Coronary artery (tissue), 2 donors: ENCODE measurements around the gene APPL2.
A peak's percentile ranks its signal among the peaks of the same experiment; 100 is the strongest.

Source experiments
- DNase-seq: peaks from one replicate; pipeline ENCODE4 v3.0.0-alpha.2; 2017; ENCODE audit warnings: low spot score
- H3K27ac ChIP-seq, 2 donors: fragments of 200-600 bp; sonication (generic); one replicate each; pipeline ENCODE4 v1.5.1; 2016 to 2019
- H3K4me3 ChIP-seq: fragments of 200-600 bp; sonication (generic); 2 replicates; pipeline ENCODE4 v1.5.1; 2016; ENCODE audit warnings: mild to moderate bottlenecking, moderate library complexity
- CTCF ChIP-seq: fragments of 200-600 bp; sonication (generic); IDR thresholded peaks from one replicate; pipeline ENCODE4 v1.5.1; 2019; ENCODE audit warnings: antibody characterized with exemption

The APPL2 gene

GRCh38 chr12:105206686-105207374 is 29.1 kb downstream of the APPL2 start:
- TF ChIP-seq CTCF = no peak
- no peak overlapping the region for H3K4me3 ChIP-seq
- no peak for DNase-seq
- no peak overlapping the region for H3K27ac ChIP-seq

GRCh38 chr12:105205322-105206048 is 30.5 kb downstream of the APPL2 start:
- no peak for DNase-seq
- Histone ChIP-seq H3K4me3 (no peak overlapping the region), H3K27ac (peak overlapping the region in 1 of 2 donors; percentile 13)
- no peak for TF ChIP-seq CTCF

GRCh38 chr12:105204916-105205315 is 31.1 kb downstream of the APPL2 start:
- Histone ChIP-seq H3K27ac (peak overlapping the region in 1 of 2 donors; percentile 21), H3K4me3 (no peak overlapping the region)
- TF ChIP-seq CTCF = no peak
- no peak for DNase-seq

- TF ChIP-seq CTCF = no peak
- Histone ChIP-seq H3K27ac (no peak overlapping the region), H3K4me3 (no peak overlapping the region)
- DNase-seq = no peak
Measured at GRCh38 chr12:105204127-105204526, 31.8 kb downstream of the APPL2 start.

- H3K27ac ChIP-seq = no peak overlapping the region
- TF ChIP-seq CTCF = no peak
- no peak for DNase-seq
- H3K4me3 ChIP-seq = no peak overlapping the region
Measured at GRCh38 chr12:105202202-105202601, 33.8 kb downstream of the APPL2 start.

GRCh38 chr12:105201299-105201698 is 34.7 kb downstream of the APPL2 start:
- DNase-seq = no peak
- Histone ChIP-seq H3K4me3 (no peak overlapping the region), H3K27ac (no peak overlapping the region)
- TF ChIP-seq CTCF = no peak

- no peak overlapping the region for H3K27ac ChIP-seq
- TF ChIP-seq CTCF = no peak
Measured at GRCh38 chr12:105200385-105200784, 35.6 kb downstream of the APPL2 start.

More at GRCh38 chr12:105200385-105200784, 35.6 kb downstream of the APPL2 start:
- H3K4me3 ChIP-seq = no peak overlapping the region
- DNase-seq = no peak
